AG04450 (cell line): Measurements from ENCODE around the gene GBX1. TPM values are rescaled to one million over a fixed set of nuclear protein-coding genes. Genes with fewer than 3 reads are reported as not detected.

Experiments used
- CTCF ChIA-PET: fragments of 300-600, 350-600 bp; formaldehyde crosslinking; extraction: SDS; loops from one replicate; lab custom pipeline; 2022; ENCODE audit warnings: antibody characterized with exemption, inconsistent platforms; lab: Charles Lee
- POLR2A ChIA-PET: fragments of 350-600 bp; formaldehyde crosslinking; extraction: SDS; loops from one replicate; lab custom pipeline; 2021; ENCODE audit warnings: antibody characterized with exemption, inconsistent platforms; lab: Yijun Ruan, JAX
- DNase-seq: peaks from one replicate; pipeline ENCODE4 v3.0.0-alpha.2; 2011; ENCODE audit warnings: low read depth, low spot score
- H3K27ac ChIP-seq: one replicate; pipeline ENCODE4 v1.5.1; 2012; ENCODE audit warnings: low read depth, low read length, control low read depth
- H3K27me3 ChIP-seq: one replicate; pipeline ENCODE4 v1.6.0; 2012; ENCODE audit warnings: low read length; ENCODE audit not compliant: control insufficient read depth, insufficient read depth
- H3K4me3 ChIP-seq: 2 replicates; pipeline ENCODE4 v1.5.1; 2011; ENCODE audit warnings: mild to moderate bottlenecking, low read depth, low read length, control low read depth
- H3K9me3 ChIP-seq: 2 replicates; pipeline ENCODE4 v1.5.1; 2012; ENCODE audit warnings: low read length; ENCODE audit not compliant: control insufficient read depth, insufficient read depth
- polyA plus RNA-seq: library from polyadenylated mRNA; depleted of rRNA; stranded (reverse); fragments of >200 nt; gene quantifications from 2 replicates; pipeline ENCODE4 v1.2.3, GENCODE V29; 2011
- TF ChIP-seq, protein P1 (sequence below): IDR thresholded peaks from 2 replicates; pipeline ENCODE4 v1.5.1; 2011; ENCODE audit warnings: low read depth, low read length, control low read depth, inconsistent platforms

Gene GBX1
- polyA plus RNA-seq, 1 experiment: not detected

DNA sequence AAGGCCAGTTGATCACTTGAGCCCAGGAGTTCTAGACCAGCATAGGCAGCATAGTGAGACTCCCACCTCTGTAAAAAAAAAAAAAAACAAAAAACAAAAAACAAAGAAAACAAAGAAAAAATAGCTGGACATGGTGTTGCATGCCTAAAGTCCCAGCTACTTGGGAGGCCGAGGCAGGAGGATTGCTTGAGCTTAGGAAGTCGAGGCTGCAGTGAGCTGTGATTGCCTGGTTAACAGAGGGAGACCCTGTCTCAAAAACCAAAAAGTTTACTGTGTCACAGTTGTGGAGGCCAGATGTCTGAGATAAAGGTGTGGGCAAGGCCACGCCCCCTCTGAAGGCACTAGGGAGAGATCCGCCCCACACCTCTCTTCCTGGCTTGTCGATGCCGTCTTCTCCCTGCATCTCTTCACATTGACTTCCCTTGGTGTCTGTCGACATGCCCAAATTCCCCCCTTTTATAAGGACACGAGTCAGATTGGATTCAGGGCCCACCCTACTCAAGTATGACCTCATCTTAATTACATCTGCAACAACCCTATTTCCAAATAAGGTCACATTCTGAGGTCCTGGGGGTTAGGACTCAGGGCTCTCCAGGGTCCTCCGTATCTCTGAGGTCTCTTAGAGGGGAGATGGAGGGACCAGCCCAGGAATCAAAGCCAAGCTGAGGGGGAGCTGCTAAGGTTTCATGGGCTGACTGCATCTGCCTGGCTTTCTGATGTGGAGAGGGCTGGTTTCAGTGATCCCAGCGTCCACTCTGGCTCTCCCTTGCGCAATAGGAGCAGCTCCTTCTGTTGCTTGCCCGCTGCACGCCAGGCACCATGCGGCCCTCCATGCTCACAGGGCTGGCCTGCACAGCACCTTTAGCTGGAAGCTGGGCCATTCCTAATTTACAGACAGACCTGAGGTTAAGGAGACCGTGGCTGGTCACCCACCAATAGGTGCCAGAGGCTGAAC is 58.1 kb downstream of the GBX1 start:
- Histone ChIP-seq H3K27me3 (no peaks in the 10 kb centered on the region), H3K4me3 (no peak overlapping the region), H3K27ac (peak overlapping the region; percentile 11), H3K9me3 (no peaks in the 10 kb centered on the region)
- POLR2A ChIA-PET: interaction anchor here (1.5 kb wide), 1 partner anchor 28 kb away, joined by 7 read pairs; the partner anchor contains the start of gene FASTK
- no peak for DNase-seq
- TF ChIP-seq, protein P1, sequence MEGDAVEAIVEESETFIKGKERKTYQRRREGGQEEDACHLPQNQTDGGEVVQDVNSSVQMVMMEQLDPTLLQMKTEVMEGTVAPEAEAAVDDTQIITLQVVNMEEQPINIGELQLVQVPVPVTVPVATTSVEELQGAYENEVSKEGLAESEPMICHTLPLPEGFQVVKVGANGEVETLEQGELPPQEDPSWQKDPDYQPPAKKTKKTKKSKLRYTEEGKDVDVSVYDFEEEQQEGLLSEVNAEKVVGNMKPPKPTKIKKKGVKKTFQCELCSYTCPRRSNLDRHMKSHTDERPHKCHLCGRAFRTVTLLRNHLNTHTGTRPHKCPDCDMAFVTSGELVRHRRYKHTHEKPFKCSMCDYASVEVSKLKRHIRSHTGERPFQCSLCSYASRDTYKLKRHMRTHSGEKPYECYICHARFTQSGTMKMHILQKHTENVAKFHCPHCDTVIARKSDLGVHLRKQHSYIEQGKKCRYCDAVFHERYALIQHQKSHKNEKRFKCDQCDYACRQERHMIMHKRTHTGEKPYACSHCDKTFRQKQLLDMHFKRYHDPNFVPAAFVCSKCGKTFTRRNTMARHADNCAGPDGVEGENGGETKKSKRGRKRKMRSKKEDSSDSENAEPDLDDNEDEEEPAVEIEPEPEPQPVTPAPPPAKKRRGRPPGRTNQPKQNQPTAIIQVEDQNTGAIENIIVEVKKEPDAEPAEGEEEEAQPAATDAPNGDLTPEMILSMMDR: no peak
- CTCF ChIA-PET: interaction anchor here (0.6 to 7.0 kb wide), 10 partner anchors 11 to 146 kb away, joined by 3 to 86 read pairs (median 12); partner anchors contain the start of genes ABCB8 and AGAP3

DNA sequence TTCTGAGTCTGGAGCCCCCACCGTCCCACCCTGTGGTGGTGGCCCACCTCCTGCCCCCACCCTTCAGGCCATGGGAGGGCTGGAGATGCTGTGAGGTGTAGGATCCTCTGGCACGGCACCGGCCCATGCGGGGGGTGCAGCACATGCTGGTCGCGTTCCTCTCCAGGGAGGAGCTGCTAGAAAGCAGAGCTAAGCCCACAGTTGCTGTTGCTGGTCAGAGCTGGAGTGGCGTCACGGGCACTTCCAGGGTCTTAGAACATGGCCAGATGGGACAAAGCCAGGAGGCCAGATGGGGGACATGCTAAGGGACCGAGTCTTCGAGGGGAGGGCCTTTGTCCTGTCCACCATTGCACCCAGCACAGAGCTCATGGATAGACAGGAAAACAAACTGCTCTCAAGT is 59.6 kb downstream of the GBX1 start:
- Histone ChIP-seq H3K4me3 (no peak overlapping the region), H3K27me3 (no peaks in the 10 kb centered on the region), H3K27ac (no peak overlapping the region), H3K9me3 (no peaks in the 10 kb centered on the region)
- POLR2A ChIA-PET: interaction anchor here (0.6 kb wide), 1 partner anchor 55 kb away, joined by 4 read pairs; no protein-coding TSS in a partner anchor
- TF ChIP-seq, protein P1: no peak
- no peak for DNase-seq
- CTCF ChIA-PET: interaction anchor here (0.8 to 7.0 kb wide), 4 partner anchors 19 to 145 kb away, joined by 3 to 86 read pairs (median 4); partner anchors contain the start of gene AGAP3

- Histone ChIP-seq H3K27ac (peak overlapping the region; percentile 31), H3K4me3 (no peak overlapping the region), H3K9me3 (no peaks in the 10 kb centered on the region), H3K27me3 (no peaks in the 10 kb centered on the region)
- no peak for DNase-seq
- POLR2A ChIA-PET: interaction anchor here (0.7 kb wide), 2 partner anchors 10 to 16 kb away, joined by 4 to 8 read pairs; no protein-coding TSS in a partner anchor
- TF ChIP-seq, protein P1: no peak
- CTCF ChIA-PET: interaction anchor here (1.5 kb wide), 1 partner anchor 19 kb away, joined by 3 read pairs; no protein-coding TSS in a partner anchor
Observed at GRCh38 chr7:151104411-151105235, 62.9 kb downstream of the GBX1 start.

DNA sequence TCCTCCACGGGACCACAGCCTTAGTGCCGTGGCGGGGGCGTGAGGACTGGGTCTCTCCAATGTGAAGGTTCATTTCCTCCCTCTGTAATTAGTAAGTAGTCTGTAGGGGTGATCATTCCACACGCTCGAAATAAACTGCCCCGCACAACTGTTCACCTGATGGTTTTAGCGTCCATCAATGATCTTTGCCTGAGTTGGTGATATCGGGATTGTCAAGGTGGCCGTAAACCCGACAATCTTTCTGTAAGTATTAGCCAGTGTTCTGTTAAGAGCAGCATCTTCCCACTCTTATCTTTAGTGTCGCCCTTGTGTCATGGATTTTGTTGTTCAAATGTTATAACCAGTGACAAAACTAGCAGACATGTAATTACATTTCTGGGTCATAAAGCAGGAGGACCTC is 63.5 kb downstream of the GBX1 start:
- no peak for DNase-seq
- Histone ChIP-seq H3K4me3 (no peak overlapping the region), H3K27me3 (no peaks in the 10 kb centered on the region), H3K9me3 (no peaks in the 10 kb centered on the region), H3K27ac (no peak overlapping the region)
- TF ChIP-seq, protein P1: no peak
- CTCF ChIA-PET: interaction anchor here (1.9 to 2.3 kb wide), 2 partner anchors 13 to 44 kb away, joined by 5 to 13 read pairs; no protein-coding TSS in a partner anchor
- POLR2A ChIA-PET: no interaction called here
